Parathyroid adenoma (tissue), 2 donors: ENCODE data around the gene HPS1.

Experiments used
- H2AFZ ChIP-seq: fragments of 300-600 bp; sonication (generic); one replicate; pipeline ENCODE4 v1.7.0; 2017; ENCODE audit warnings: antibody characterized with exemption, mild to moderate bottlenecking
- H3K27ac ChIP-seq: fragments of 300-600 bp; sonication (generic); one replicate; pipeline ENCODE4 v1.7.0; 2017
- H3K27me3 ChIP-seq: fragments of 300-600 bp; sonication (generic); one replicate; pipeline ENCODE4 v1.7.0; 2017; ENCODE audit warnings: low read length; ENCODE audit not compliant: control insufficient read depth, insufficient read depth
- H3K36me3 ChIP-seq: fragments of 300-600 bp; sonication (generic); one replicate; pipeline ENCODE4 v1.7.0; 2017; ENCODE audit warnings: low read length; ENCODE audit not compliant: control insufficient read depth, insufficient read depth
- H3K4me1 ChIP-seq: fragments of 300-600 bp; sonication (generic); one replicate; pipeline ENCODE4 v1.7.0; 2017; ENCODE audit warnings: control low read depth
- H3K4me2 ChIP-seq: fragments of 300-600 bp; sonication (generic); one replicate; pipeline ENCODE4 v1.7.0; 2017; ENCODE audit warnings: low read length
- H3K4me3 ChIP-seq: fragments of 300-600 bp; sonication (generic); one replicate; pipeline ENCODE4 v1.7.0; 2017; ENCODE audit warnings: low read depth, low read length
- H3K79me2 ChIP-seq: fragments of 300-600 bp; sonication (generic); one replicate; pipeline ENCODE4 v1.7.0; 2017; ENCODE audit warnings: control low read depth
- H3K9ac ChIP-seq: fragments of 300-600 bp; sonication (generic); one replicate; pipeline ENCODE4 v1.7.0; 2017; ENCODE audit warnings: mild to moderate bottlenecking
- H3K9me3 ChIP-seq: fragments of 300-600 bp; sonication (generic); one replicate; pipeline ENCODE4 v1.7.0; 2017; ENCODE audit warnings: low read length; ENCODE audit not compliant: control insufficient read depth
- CTCF ChIP-seq: fragments of 300-600 bp; sonication (generic); IDR thresholded peaks from one replicate; pipeline ENCODE4 v1.7.0; 2017; ENCODE audit warnings: antibody characterized with exemption, mild to moderate bottlenecking
- donor health status: primary hyperparathyroidism.

HPS1 gene

GRCh38 chr10:98470850-98471249, 24.1 kb upstream of the HPS1 start:
- Histone ChIP-seq H3K79me2 (no peaks in the 10 kb centered on the region), H2AFZ (no peak overlapping the region), H3K27ac (no peak overlapping the region), H3K36me3 (no peaks in the 10 kb centered on the region), H3K4me1 (peaks cover 3% of the 10 kb centered on the region), H3K9ac (no peak overlapping the region), H3K4me2 (no peak overlapping the region), H3K9me3 (no peaks in the 10 kb centered on the region), H3K27me3 (no peaks in the 10 kb centered on the region), H3K4me3 (no peak overlapping the region)
- TF ChIP-seq CTCF, result no peak

GRCh38 chr10:98469001-98469931, 22.5 kb upstream of the HPS1 start:
- Histone ChIP-seq H3K4me3 (no peak overlapping the region), H2AFZ (no peak overlapping the region), H3K9me3 (no peaks in the 10 kb centered on the region), H3K79me2 (no peaks in the 10 kb centered on the region), H3K4me1 (peaks cover 3% of the 10 kb centered on the region), H3K27me3 (no peaks in the 10 kb centered on the region), H3K36me3 (no peaks in the 10 kb centered on the region), H3K4me2 (no peak overlapping the region), H3K9ac (no peak overlapping the region), H3K27ac (no peak overlapping the region)
- TF ChIP-seq CTCF, result no peak

- Histone ChIP-seq H3K4me3 (peak overlapping the region; percentile 44), H3K9me3 (no peaks in the 10 kb centered on the region), H3K79me2 (no peaks in the 10 kb centered on the region), H3K36me3 (no peaks in the 10 kb centered on the region), H2AFZ (peak overlapping the region; percentile 96), H3K4me2 (peak overlapping the region; percentile 80), H3K27me3 (no peaks in the 10 kb centered on the region), H3K27ac (no peak overlapping the region), H3K4me1 (peaks cover 3% of the 10 kb centered on the region), H3K9ac (no peak overlapping the region)
- peak; percentile 75 for TF ChIP-seq CTCF
Measured at GRCh38 chr10:98467506-98468318, 21.0 kb upstream of the HPS1 start.

GRCh38 chr10:98466861-98467505, 20.2 kb upstream of the HPS1 start:
- no peaks in the 10 kb centered on the region for H3K79me2 ChIP-seq
- no peak overlapping the region for H3K9ac ChIP-seq
- H3K27ac ChIP-seq, result no peak overlapping the region
- no peaks in the 10 kb centered on the region for H3K27me3 ChIP-seq
- H3K4me3 ChIP-seq, result no peak overlapping the region
- no peak overlapping the region for H3K4me2 ChIP-seq
- peaks cover 3% of the 10 kb centered on the region for H3K4me1 ChIP-seq
- H3K9me3 ChIP-seq, result no peaks in the 10 kb centered on the region
- peak overlapping the region; percentile 96 for H2AFZ ChIP-seq
- no peak for TF ChIP-seq CTCF
- H3K36me3 ChIP-seq, result no peaks in the 10 kb centered on the region
